ENCODE data around the gene CCND1. TPM values are rescaled to one million over a fixed set of nuclear protein-coding genes. Genes with fewer than 3 reads are reported as not detected.

Gene CCND1
- total and polyA plus RNA-seq, 10 of the 15 experiments (the other 5 are each of a cell fraction or from before 2014, with no cell fraction given) = 0.09 to 6.6 (median 0.59) TPM; not detected in 2

DNA sequence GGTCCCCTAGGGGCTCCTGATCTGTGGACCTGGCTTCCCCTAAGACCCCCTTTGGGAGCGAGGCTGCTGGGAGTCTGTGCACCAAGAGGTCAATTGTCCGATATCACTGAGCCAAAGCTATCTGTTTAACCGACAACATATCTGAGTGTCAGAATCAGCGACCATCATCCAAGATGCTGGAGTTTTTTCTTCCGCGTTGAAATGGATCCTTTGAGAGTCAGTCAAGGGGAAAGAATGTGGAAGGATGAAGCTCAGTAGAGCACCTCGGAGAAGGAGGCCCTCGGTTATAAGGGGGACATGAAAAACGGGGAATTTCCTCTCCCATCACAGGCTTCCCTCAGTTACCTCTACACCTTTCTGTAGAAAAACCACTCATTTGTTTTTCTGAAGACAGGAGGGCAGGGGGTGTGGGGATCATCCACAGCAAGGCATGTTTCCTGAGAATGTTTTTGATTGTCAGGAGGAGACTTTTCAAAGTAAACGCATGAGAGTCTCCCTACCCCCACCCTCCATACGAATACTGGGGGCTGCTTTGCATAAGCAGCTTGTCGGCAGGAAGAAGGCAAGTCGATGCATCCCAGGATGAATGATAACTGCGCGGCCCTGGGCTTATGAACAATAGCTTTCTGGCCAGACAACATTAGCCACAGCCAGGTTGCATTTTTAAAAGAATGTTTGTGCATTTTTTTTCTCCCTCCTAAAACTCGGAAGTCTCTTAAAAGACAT, 37.7 kb upstream of the CCND1 start:
- ATAC-seq = no peak
- no TSS peak for BruUV-seq (replicated peaks)
- TF ChIP-seq NFYB (IDR thresholded peaks at IDR 0.05; ENCODE audit: insufficient read depth, low read depth, low read length) = no peak
- no peak for TF ChIP-seq CEBPZ (IDR thresholded peaks at IDR 0.05; ENCODE audit: low read depth, low read length)
- no peak for TF ChIP-seq YBX1 (IDR thresholded peaks at IDR 0.05)
- TF ChIP-seq BACH1 (IDR thresholded peaks at IDR 0.05; ENCODE audit: borderline replicate concordance) = no peak
- no peak for TF ChIP-seq JUND (IDR thresholded peaks at IDR 0.05; ENCODE audit: low read depth, low read length)
- no peak for TF ChIP-seq ZNF24 (IDR thresholded peaks at IDR 0.05)
- no peak for TF ChIP-seq CBX5 (IDR thresholded peaks at IDR 0.05; ENCODE audit: low read depth)
- TF ChIP-seq CTCF (IDR thresholded peaks at IDR 0.05 in 2 of 3, conservative IDR thresholded peaks at IDR 0.05 in 1 of 3; ENCODE audit: control insufficient read depth in 2 of 3, extremely low read depth in 1 of 3, insufficient read depth in 1 of 3, low read depth in 3 of 3, low read length in 3 of 3) = no peak
- TF ChIP-seq NFXL1 (IDR thresholded peaks at IDR 0.05; ENCODE audit: borderline replicate concordance) = no peak
- no peak for TF ChIP-seq POLR2AphosphoS2 (IDR thresholded peaks at IDR 0.05; ENCODE audit: low read depth, low read length)
- no peak for TF ChIP-seq PBX3 (IDR thresholded peaks at IDR 0.05; ENCODE audit: insufficient replicate concordance, low read depth, low read length)
- TF ChIP-seq, protein P1, sequence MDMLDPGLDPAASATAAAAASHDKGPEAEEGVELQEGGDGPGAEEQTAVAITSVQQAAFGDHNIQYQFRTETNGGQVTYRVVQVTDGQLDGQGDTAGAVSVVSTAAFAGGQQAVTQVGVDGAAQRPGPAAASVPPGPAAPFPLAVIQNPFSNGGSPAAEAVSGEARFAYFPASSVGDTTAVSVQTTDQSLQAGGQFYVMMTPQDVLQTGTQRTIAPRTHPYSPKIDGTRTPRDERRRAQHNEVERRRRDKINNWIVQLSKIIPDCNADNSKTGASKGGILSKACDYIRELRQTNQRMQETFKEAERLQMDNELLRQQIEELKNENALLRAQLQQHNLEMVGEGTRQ (IDR thresholded peaks at IDR 0.05; ENCODE audit: borderline replicate concordance, low read depth, low read length) = no peak
- no peak for TF ChIP-seq ATF7 (IDR thresholded peaks at IDR 0.05; ENCODE audit: low read depth)
- TF ChIP-seq FOXK2 (IDR thresholded peaks at IDR 0.05) = no peak
- no peak for TF ChIP-seq EZH2 (IDR thresholded peaks at IDR 0.05; ENCODE audit: borderline replicate concordance, control insufficient read depth, low read depth, low read length)
- TF ChIP-seq CREM (IDR thresholded peaks at IDR 0.05; ENCODE audit: low read depth) = no peak
- TF ChIP-seq NR2C2 (IDR thresholded peaks at IDR 0.05; ENCODE audit: borderline replicate concordance, control insufficient read depth, insufficient read length, low read depth) = no peak

More for the DNA sequence above, 37.7 kb upstream of the CCND1 start:
- no peaks in the 10 kb centered on the region for H3K4me1 ChIP-seq (ENCODE audit: control insufficient read depth, insufficient read depth, low read length)
- no peaks in the 10 kb centered on the region for H3K36me3 ChIP-seq (ENCODE audit: control insufficient read depth in 2 of 2, insufficient read depth in 2 of 2, low read length in 1 of 2)
- WGBS (ENCODE audit: insufficient coverage, insufficient replicate concordance, low lambda C conversion rate, missing lambda C conversion rate) = 31% methylated on average over 16 of the region's 16 CpGs
- no peak overlapping the region for H2AFZ ChIP-seq (ENCODE audit: control insufficient read depth, low read depth, low read length)
- H3K79me2 ChIP-seq (ENCODE audit: control insufficient read depth, insufficient read depth, low read length) = no peaks in the 10 kb centered on the region
- H3K9ac ChIP-seq (ENCODE audit: control insufficient read depth, insufficient read depth, low read length) = no peak overlapping the region
- no peak overlapping the region for H3K4me2 ChIP-seq (ENCODE audit: control insufficient read depth, insufficient read depth)
- H3K27ac ChIP-seq (ENCODE audit: control insufficient read depth, insufficient read depth) = no peak overlapping the region
- no peaks in the 10 kb centered on the region for H4K20me1 ChIP-seq (ENCODE audit: control insufficient read depth, insufficient read depth)
- CTCF ChIA-PET = no interaction called here
- in situ Hi-C loops (cut with MboI) (no loop called here), intact Hi-C loops (cut with micrococcal nuclease; ENCODE audit: unreplicated experiment) (no loop called here)
- no peak overlapping the region for H3K4me3 ChIP-seq
- FAIRE-seq = no peak
- RAD21 ChIA-PET (ENCODE audit: unreplicated experiment) = no interaction called here
- POLR2A ChIA-PET = no interaction called here
- peaks cover 2 to 5% of the 10 kb centered on the region in 2 experiments for H3K27me3 ChIP-seq (replicated peaks in 1 of 2; ENCODE audit: control insufficient read depth in 2 of 2, insufficient read depth in 2 of 2, low read length in 1 of 2)
- no peaks in the 10 kb centered on the region for H3K9me3 ChIP-seq (replicated peaks; ENCODE audit: control insufficient read depth, insufficient read depth, low read length)
- SMC1A ChIA-PET (ENCODE audit: uncharacterized antibody, unreplicated experiment) = no interaction called here
- DNase-seq (ENCODE audit: low read depth, low spot score) = no peak
